GM10248 (cell line): ENCODE results near the gene ERBB3.
A peak's percentile ranks its signal among the peaks of the same experiment; 100 is the strongest.

Experiments
- CTCF ChIA-PET: fragments of 300-600 bp; sonication (Branson Sonifier 250); formaldehyde crosslinking; extraction: SDS; loops from one replicate; lab custom pipeline; 2021; ENCODE audit warnings: antibody characterized with exemption; lab: Yijun Ruan, JAX
- POLR2A ChIA-PET: fragments of 350-650 bp; sonication (Branson Sonifier 250); formaldehyde crosslinking; extraction: SDS; loops from one replicate; lab custom pipeline; 2020; ENCODE audit warnings: antibody characterized with exemption; lab: Yijun Ruan, JAX
- DNase-seq: peaks from one replicate; pipeline ENCODE4 v3.0.0; 2012; ENCODE audit errors: extremely low spot score
- CTCF ChIP-seq: IDR thresholded peaks from 2 replicates; pipeline ENCODE4 v1.5.1; 2012; ENCODE audit warnings: mild to moderate bottlenecking, low read depth; ENCODE audit errors: extremely low read depth, missing control alignments, control extremely low read depth

Gene ERBB3

GRCh38 chr12:56146492-56147460 is 66.8 kb downstream of the ERBB3 start:
- DNase-seq: no peak
- CTCF ChIA-PET: interaction anchor here (1.0 to 1.6 kb wide), 2 partner anchors 10 to 11 kb away, joined by 3 to 4 read pairs; no protein-coding TSS in a partner anchor
- TF ChIP-seq CTCF: no peak
- POLR2A ChIA-PET: interaction anchor here (0.7 kb wide), 1 partner anchor 15 kb away, joined by 6 read pairs; no protein-coding TSS in a partner anchor

GRCh38 chr12:56150563-56150962 is 70.6 kb downstream of the ERBB3 start:
- POLR2A ChIA-PET: interaction anchor here (0.6 kb wide), 1 partner anchor 1974 kb away, joined by 3 read pairs; no protein-coding TSS in a partner anchor
- TF ChIP-seq CTCF: no peak
- CTCF ChIA-PET: interaction anchor here (1.0 to 2.2 kb wide), 3 partner anchors 24 to 39 kb away, joined by 3 to 9 read pairs (median 3); partner anchors contain the start of genes ESYT1 and SMARCC2
- no peak for DNase-seq

DNA sequence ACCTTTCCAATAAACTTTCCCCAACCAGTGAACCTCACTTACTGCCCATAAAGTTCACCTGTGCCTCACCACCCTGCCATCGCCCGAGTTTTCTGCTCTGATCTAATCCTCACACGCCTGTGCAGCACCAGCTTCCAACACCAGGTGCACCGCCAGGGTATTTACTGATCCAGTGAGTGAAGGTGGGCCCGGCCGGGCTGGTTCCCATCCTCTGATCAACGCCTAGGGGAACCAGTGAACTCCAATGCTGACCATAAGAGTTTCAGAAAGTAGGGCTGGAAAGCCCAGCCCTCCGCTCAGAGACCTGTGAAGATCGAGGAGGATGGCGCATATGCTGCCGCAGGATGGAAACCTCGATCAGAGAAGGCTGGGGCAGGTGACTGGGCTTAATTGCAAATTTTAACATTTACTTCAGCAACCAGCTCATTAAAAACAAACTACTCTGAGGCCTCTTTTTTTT is 71.7 kb downstream of the ERBB3 start:
- TF ChIP-seq CTCF: no peak
- CTCF ChIA-PET: interaction anchor here (0.8 to 1.4 kb wide), 5 partner anchors 10 to 48 kb away, joined by 3 to 7 read pairs (median 4); partner anchors contain the start of genes PA2G4, SMARCC2 and ZC3H10
- POLR2A ChIA-PET: interaction anchor here (0.6 to 1.0 kb wide), 3 partner anchors 24 to 96 kb away, joined by 3 to 4 read pairs (median 3); partner anchors contain the start of genes ESYT1 and ZC3H10
- peak; percentile 54 for DNase-seq

GRCh38 chr12:56152132-56152755 is 72.3 kb downstream of the ERBB3 start, which contains the start of gene MYL6B:
MYL6B (plus strand) TSS chr12:56152587; CDS start chr12:56153919, 1,332 bp downstream.
- POLR2A ChIA-PET: interaction anchor here (0.6 to 1.0 kb wide), 3 partner anchors 24 to 97 kb away, joined by 3 to 4 read pairs (median 3); partner anchors contain the start of genes ESYT1 and ZC3H10
- TF ChIP-seq CTCF: no peak
- CTCF ChIA-PET: interaction anchor here (0.8 to 1.4 kb wide), 5 partner anchors 11 to 48 kb away, joined by 3 to 7 read pairs (median 4); partner anchors contain the start of genes PA2G4, SMARCC2 and ZC3H10
- DNase-seq: peak; percentile 95
